KMS-11 (cell line): Measurements from ENCODE around the gene CCDC15.
"Not testable (repeated sequence)": the region's sequence is repeated elsewhere in the genome, so short reads cannot be mapped to it uniquely, and the experiment has no call there.

ENCODE experiments used
- H2AFZ ChIP-seq: fragments of 200-600 bp; sonication (generic); 2 replicates; pipeline ENCODE4 v1.6.1; 2016; ENCODE audit warnings: antibody characterized with exemption, mixed run types, low read depth
- H3K27ac ChIP-seq: fragments of 200-600 bp; sonication (generic); 2 replicates; pipeline ENCODE4 v1.6.1; 2016; ENCODE audit warnings: mild to moderate bottlenecking, mixed run types
- H3K27me3 ChIP-seq: fragments of 200-600 bp; sonication (generic); 2 replicates; pipeline ENCODE4 v1.6.1; 2017; ENCODE audit warnings: mild to moderate bottlenecking, low read depth, mixed run types, moderate library complexity; ENCODE audit not compliant: insufficient read depth
- H3K36me3 ChIP-seq: fragments of 200-600 bp; sonication (generic); 2 replicates; pipeline ENCODE4 v1.6.1; 2017; ENCODE audit warnings: mild to moderate bottlenecking, mixed run types; ENCODE audit not compliant: insufficient read depth
- H3K4me1 ChIP-seq: fragments of 200-600 bp; sonication (generic); 2 replicates; pipeline ENCODE4 v1.6.1; 2016; ENCODE audit warnings: mild to moderate bottlenecking, low read depth, mixed run types; ENCODE audit not compliant: poor library complexity, severe bottlenecking
- H3K4me2 ChIP-seq: fragments of 200-600 bp; sonication (generic); 2 replicates; pipeline ENCODE4 v1.7.0; 2016; ENCODE audit warnings: mild to moderate bottlenecking, mixed run types
- H3K4me3 ChIP-seq: fragments of 200-600 bp; sonication (generic); IDR thresholded peaks from 2 replicates; pipeline ENCODE4 v1.6.1; 2017; ENCODE audit warnings: low read depth, low read length, mixed read lengths; ENCODE audit not compliant: insufficient read depth
- H3K79me2 ChIP-seq: fragments of 200-600 bp; sonication (generic); 2 replicates; pipeline ENCODE4 v1.6.1; 2016; ENCODE audit warnings: low read depth, mixed run types; ENCODE audit not compliant: insufficient read depth
- H3K9ac ChIP-seq: fragments of 200-600 bp; sonication (generic); 2 replicates; pipeline ENCODE4 v1.6.1; 2016; ENCODE audit warnings: mild to moderate bottlenecking, mixed run types
- H4K20me1 ChIP-seq: fragments of 200-600 bp; sonication (generic); 2 replicates; pipeline ENCODE4 v1.6.1; 2016; ENCODE audit warnings: mild to moderate bottlenecking, mixed run types; ENCODE audit not compliant: insufficient read depth
- CTCF ChIP-seq: fragments of 200-600 bp; sonication (generic); conservative IDR thresholded peaks from 2 replicates; pipeline ENCODE4 v1.6.1; 2017; ENCODE audit warnings: low read depth, mild to moderate bottlenecking, antibody characterized with exemption, low read length, moderate library complexity, mixed read lengths

CCDC15 gene

DNA sequence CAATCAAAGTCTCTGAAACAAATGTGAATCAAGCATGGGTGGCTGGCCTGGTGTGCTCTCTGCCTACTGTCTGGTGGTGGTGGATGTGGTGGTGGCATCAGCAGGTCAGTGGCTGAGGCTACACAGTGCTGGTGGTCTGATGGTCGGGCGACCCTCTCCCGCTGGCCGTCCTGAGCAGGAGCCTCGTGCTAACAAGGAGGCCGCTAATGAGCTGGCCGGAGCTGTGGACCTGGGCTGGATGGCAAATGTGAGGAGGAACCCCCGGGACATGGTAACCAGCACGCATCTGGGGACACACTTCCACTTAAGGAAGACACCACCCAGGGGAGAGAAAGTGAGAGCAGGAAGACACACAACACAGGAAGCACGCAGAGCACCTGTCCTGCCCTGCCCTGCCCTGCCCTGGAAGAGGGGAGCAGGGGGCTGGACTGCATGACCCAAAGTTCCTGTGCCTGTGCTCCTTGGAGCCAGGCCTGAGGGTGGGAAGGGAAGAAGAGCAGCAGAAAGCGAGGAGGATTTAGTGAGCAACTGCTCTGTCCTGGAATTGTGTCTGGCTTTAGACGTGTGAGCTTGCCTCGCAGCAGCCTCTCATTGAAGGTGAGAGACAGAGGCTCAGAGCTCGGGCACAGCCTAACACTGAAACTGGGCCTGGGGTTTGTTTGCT is 132.8 kb downstream of the CCDC15 start:
- H3K27ac ChIP-seq: no peak overlapping the region

GRCh38 chr11:125088123-125088522 is 134.1 kb downstream of the CCDC15 start:
- no peak for TF ChIP-seq CTCF
- Histone ChIP-seq H3K36me3 (no peaks in the 10 kb centered on the region), H3K27ac (no peak overlapping the region)

More for the DNA sequence above, 132.8 kb downstream of the CCDC15 start:
- H3K79me2 ChIP-seq: no peaks in the 10 kb centered on the region
- H4K20me1 ChIP-seq: no peaks in the 10 kb centered on the region
- no peak for TF ChIP-seq CTCF
- no peak overlapping the region for H2AFZ ChIP-seq
- no peak overlapping the region for H3K9ac ChIP-seq
- H3K4me3 ChIP-seq: no peak overlapping the region
- no peaks in the 10 kb centered on the region for H3K36me3 ChIP-seq
- no peaks in the 10 kb centered on the region for H3K4me1 ChIP-seq
- H3K4me2 ChIP-seq: no peak overlapping the region
- H3K27me3 ChIP-seq: no peaks in the 10 kb centered on the region

GRCh38 chr11:125088576-125089455 is 134.8 kb downstream of the CCDC15 start:
- H2AFZ ChIP-seq: no peak overlapping the region
- H3K79me2 ChIP-seq: no peaks in the 10 kb centered on the region
- H3K36me3 ChIP-seq: no peaks in the 10 kb centered on the region
- H3K4me2 ChIP-seq: no peak overlapping the region
- no peak for TF ChIP-seq CTCF
- no peak overlapping the region for H3K27ac ChIP-seq
- no peaks in the 10 kb centered on the region for H3K27me3 ChIP-seq
- H3K4me1 ChIP-seq: no peaks in the 10 kb centered on the region
- H4K20me1 ChIP-seq: no peaks in the 10 kb centered on the region
- H3K9ac ChIP-seq: no peak overlapping the region
- no peak overlapping the region for H3K4me3 ChIP-seq

More at GRCh38 chr11:125088123-125088522, 134.1 kb downstream of the CCDC15 start:
- no peak overlapping the region for H2AFZ ChIP-seq
- H3K4me3 ChIP-seq: no peak overlapping the region
- H4K20me1 ChIP-seq: no peaks in the 10 kb centered on the region
- H3K9ac ChIP-seq: no peak overlapping the region
- no peaks in the 10 kb centered on the region for H3K4me1 ChIP-seq
- H3K27me3 ChIP-seq: no peaks in the 10 kb centered on the region
- H3K4me2 ChIP-seq: no peak overlapping the region
- no peaks in the 10 kb centered on the region for H3K79me2 ChIP-seq

GRCh38 chr11:125089481-125089880 is 135.5 kb downstream of the CCDC15 start:
- H3K27ac ChIP-seq, H3K4me1 ChIP-seq, H3K4me3 ChIP-seq, H4K20me1 ChIP-seq, H3K36me3 ChIP-seq, H2AFZ ChIP-seq, H3K27me3 ChIP-seq, H3K4me2 ChIP-seq, H3K9ac ChIP-seq, H3K79me2 ChIP-seq: not testable (repeated sequence)

DNA sequence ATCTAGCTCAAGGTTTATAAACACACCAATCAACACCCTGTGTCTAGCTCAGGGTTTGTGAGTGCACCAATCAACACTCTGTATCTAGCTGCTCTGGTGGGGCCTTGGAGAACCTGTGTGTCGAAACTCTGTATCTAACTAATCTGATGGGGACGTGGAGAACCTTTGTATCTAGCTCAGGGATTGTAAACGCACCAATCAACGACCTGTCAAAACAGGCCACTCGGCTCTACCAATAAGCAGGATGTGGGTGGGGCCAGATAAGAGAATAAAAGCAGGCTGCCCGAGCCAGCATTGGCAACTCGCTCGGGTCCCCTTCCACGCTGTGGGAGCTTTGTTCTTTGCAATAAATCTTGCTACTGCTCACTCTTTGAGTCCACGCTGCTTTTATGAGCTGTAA is 136.1 kb downstream of the CCDC15 start:
- H3K4me2 ChIP-seq, H2AFZ ChIP-seq, H3K27me3 ChIP-seq, H3K27ac ChIP-seq, H3K4me1 ChIP-seq, H4K20me1 ChIP-seq, H3K36me3 ChIP-seq, H3K9ac ChIP-seq, H3K79me2 ChIP-seq, H3K4me3 ChIP-seq: not testable (repeated sequence)
